A549 treated with Hydrocortisone at 1 μM for 4 hours (cell line): ENCODE measurements around the gene SLC18A3. TPM values are rescaled to one million over a fixed set of nuclear protein-coding genes. Genes with fewer than 3 reads are reported as not detected.

Source experiments
- total RNA-seq: library from RNA; stranded (reverse); fragments of 200-300 nt; extraction: Qiagen RNA extraction; gene quantifications from 5 replicates; pipeline ENCODE4 v1.2.3, GENCODE V29; 2022

SLC18A3 gene
- 0.03 TPM in 1 of 5 replicates, not detected in the others for total RNA-seq

DNA sequence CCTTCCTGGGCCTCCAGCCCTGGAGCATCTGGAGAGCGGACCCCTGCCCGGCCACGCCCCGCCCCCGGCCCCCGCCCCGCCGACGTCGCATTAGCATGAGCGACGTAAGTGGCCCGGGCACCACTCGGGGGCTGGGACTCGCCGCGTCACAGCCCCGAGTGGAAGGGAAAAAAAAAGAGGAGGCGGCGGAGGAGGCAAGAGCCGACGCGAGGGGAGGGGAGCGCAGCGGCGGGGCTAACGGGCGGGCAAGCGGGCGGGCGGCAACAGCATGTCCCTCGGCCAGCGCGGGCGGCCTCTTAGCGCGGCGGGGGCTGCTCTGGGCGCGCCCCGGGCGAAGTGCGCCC is at the start of gene SLC18A3:
Gene SLC18A3, plus strand, starts transcription at position 197 of the 344 bp plus-strand sequence. CDS start 431 bp downstream, outside the sequence.

DNA sequence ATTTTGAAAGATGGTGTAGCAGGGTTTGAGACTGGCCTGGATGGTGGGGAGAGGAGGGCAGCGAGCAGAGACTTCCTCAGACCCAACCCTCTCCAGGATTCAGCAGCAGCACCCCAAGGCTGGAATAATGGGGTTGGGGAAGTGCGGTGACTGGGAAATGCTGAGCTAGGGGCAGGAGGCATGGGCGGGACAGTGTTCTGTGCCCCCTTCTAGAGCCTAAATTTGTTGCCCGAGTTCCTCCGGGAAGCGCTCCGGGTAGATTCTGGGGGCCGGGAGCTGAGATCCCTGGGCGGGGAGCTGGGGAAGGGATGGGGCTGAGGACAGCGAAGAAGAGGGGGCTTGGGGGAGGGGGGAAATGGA is 3.8 kb downstream of the SLC18A3 start, which contains the start of gene CHAT:
Gene CHAT, plus strand, starts transcription at position 156 of the 360 bp plus-strand sequence. Its CDS starts 153 bp downstream, at position 309.

Other genes with a start within 250 kb of the SLC18A3 start
- gene DRGX, start 214.2 kb upstream of the SLC18A3 start, total RNA-seq, result 0.03 to 0.08 TPM (median 0.06 TPM) in 3 of 5 replicates, not detected in the others
- 5.2 to 7.2 TPM (median 6.2 TPM) in 5 replicates for gene ERCC6, start 71.2 kb upstream of the SLC18A3 start, total RNA-seq
- not detected in 5 replicates for gene CHAT, start 3.7 kb downstream of the SLC18A3 start, total RNA-seq
- not detected in 5 replicates for gene C10orf53, start 69.3 kb downstream of the SLC18A3 start, total RNA-seq
- gene OGDHL, start 152.0 kb downstream of the SLC18A3 start, total RNA-seq, result 0.22 to 0.40 TPM (median 0.29 TPM) in 5 replicates